Endothelial cell of umbilical vein (primary cell): ENCODE measurements around the gene SLC25A24.

Experiments
- MAX ChIP-seq: IDR thresholded peaks from 2 replicates; pipeline ENCODE4 v1.6.1; 2011; ENCODE audit not compliant: insufficient read depth, insufficient read length
- MYC ChIP-seq: IDR thresholded peaks from one replicate; pipeline ENCODE4 v1.6.1; 2011; ENCODE audit warnings: mild to moderate bottlenecking, low read depth, low read length

GRCh38 chr1:108208724-108209446, 8.7 kb upstream of the SLC25A24 start:
- TF ChIP-seq MYC, result no peak
- TF ChIP-seq MAX, result no peak
